Loucy (cell line): ENCODE data around the gene ENKUR.

Experiments
- H2AFZ ChIP-seq: fragments of 200-600 bp; sonication (generic); 2 replicates; pipeline ENCODE4 v1.6.0; 2016; ENCODE audit warnings: antibody characterized with exemption, mild to moderate bottlenecking, low read length, moderate library complexity
- H3F3A ChIP-seq: fragments of 200-600 bp; 2 replicates; pipeline ENCODE4 v1.6.0; 2016; ENCODE audit warnings: antibody characterized with exemption, low read depth, mild to moderate bottlenecking
- H3K27me3 ChIP-seq: fragments of 200-600 bp; sonication (generic); 2 replicates; pipeline ENCODE4 v1.6.1; 2014; ENCODE audit warnings: low read length, mild to moderate bottlenecking; ENCODE audit not compliant: insufficient read depth, poor library complexity, severe bottlenecking
- H3K36me3 ChIP-seq: fragments of 200-600 bp; sonication (generic); 2 replicates; pipeline ENCODE4 v1.6.1; 2016; ENCODE audit warnings: low read length; ENCODE audit not compliant: insufficient read depth
- H3K4me1 ChIP-seq: fragments of 200-600 bp; sonication (generic); 2 replicates; pipeline ENCODE4 v1.5.1; 2014; ENCODE audit warnings: low read length, mild to moderate bottlenecking; ENCODE audit not compliant: insufficient read depth, poor library complexity, severe bottlenecking
- H3K4me2 ChIP-seq: fragments of 200-600 bp; sonication (generic); 2 replicates; pipeline ENCODE4 v1.6.0; 2014; ENCODE audit warnings: antibody characterized with exemption, low read length, low read depth, mild to moderate bottlenecking; ENCODE audit not compliant: poor library complexity, severe bottlenecking
- H3K4me3 ChIP-seq: fragments of 200-600 bp; sonication (generic); 2 replicates; pipeline ENCODE4 v1.5.1; 2014; ENCODE audit warnings: low read length, mild to moderate bottlenecking, mixed read lengths; ENCODE audit not compliant: poor library complexity, severe bottlenecking
- H3K79me2 ChIP-seq: fragments of 200-600 bp; sonication (generic); 2 replicates; pipeline ENCODE4 v1.6.1; 2014; ENCODE audit warnings: low read length; ENCODE audit not compliant: insufficient read depth
- H3K9ac ChIP-seq: fragments of 200-600 bp; sonication (generic); 2 replicates; pipeline ENCODE4 v1.6.0; 2014; ENCODE audit warnings: mild to moderate bottlenecking, low read depth, low read length, moderate library complexity; ENCODE audit not compliant: poor library complexity, severe bottlenecking
- H3K9me2 ChIP-seq: fragments of 200-600 bp; sonication (generic); replicated peaks from 2 replicates; pipeline ENCODE4 v1.6.1; 2016; ENCODE audit warnings: low read depth, low read length, mixed read lengths
- H3K9me3 ChIP-seq: fragments of 200-600 bp; sonication (generic); 2 replicates; pipeline ENCODE4 v1.6.1; 2014; ENCODE audit warnings: mild to moderate bottlenecking, antibody characterized with exemption, low read length, low read depth; ENCODE audit not compliant: insufficient read depth
- H4K20me1 ChIP-seq: fragments of 200-600 bp; sonication (generic); 2 replicates; pipeline ENCODE4 v1.6.0; 2014; ENCODE audit warnings: antibody characterized with exemption, low read length, mild to moderate bottlenecking; ENCODE audit not compliant: insufficient read depth, poor library complexity, severe bottlenecking
- CTCF ChIP-seq: fragments of 200-600 bp; sonication (generic); conservative IDR thresholded peaks from 2 replicates; pipeline ENCODE4 v1.5.1; 2014; ENCODE audit warnings: mild to moderate bottlenecking, antibody characterized with exemption, low read length
- EZH2phosphoT487 ChIP-seq: fragments of 200-600 bp; IDR thresholded peaks from 2 replicates; pipeline ENCODE4 v1.6.1; 2018; ENCODE audit warnings: antibody characterized with exemption, mild to moderate bottlenecking, moderate library complexity, borderline replicate concordance

Gene ENKUR

GRCh38 chr10:24995072-24995471 lies 20.9 kb downstream of the ENKUR start:
- no peak overlapping the region for H3K4me3 ChIP-seq
- no peaks in the 10 kb centered on the region for H3K9me2 ChIP-seq
- no peaks in the 10 kb centered on the region for H3K27me3 ChIP-seq
- no peaks in the 10 kb centered on the region for H3K4me1 ChIP-seq
- no peaks in the 10 kb centered on the region for H3F3A ChIP-seq
- no peak overlapping the region for H2AFZ ChIP-seq
- no peaks in the 10 kb centered on the region for H4K20me1 ChIP-seq
- H3K9ac ChIP-seq: no peak overlapping the region
- H3K79me2 ChIP-seq: no peaks in the 10 kb centered on the region
- H3K4me2 ChIP-seq: no peak overlapping the region
- H3K9me3 ChIP-seq: no peaks in the 10 kb centered on the region; the same call in 1 of the 2 replicates
- TF ChIP-seq CTCF (no peak), EZH2phosphoT487 (no peak)
- no peaks in the 10 kb centered on the region for H3K36me3 ChIP-seq

- Histone ChIP-seq H3K9me2 (no peaks in the 10 kb centered on the region), H3K4me1 (peaks cover 4% of the 10 kb centered on the region), H3F3A (no peaks in the 10 kb centered on the region), H3K9ac (no peak overlapping the region), H3K27me3 (no peaks in the 10 kb centered on the region), H3K4me3 (no peak overlapping the region), H3K79me2 (no peaks in the 10 kb centered on the region), H4K20me1 (no peaks in the 10 kb centered on the region), H2AFZ (no peak overlapping the region), H3K9me3 (no peaks in the 10 kb centered on the region), H3K36me3 (no peaks in the 10 kb centered on the region), H3K4me2 (no peak overlapping the region)
- TF ChIP-seq CTCF (no peak), EZH2phosphoT487 (no peak)
Measured at GRCh38 chr10:24993237-24993958, 22.6 kb downstream of the ENKUR start.

- H3K36me3 ChIP-seq: no peaks in the 10 kb centered on the region
- no peaks in the 10 kb centered on the region for H3K27me3 ChIP-seq
- no peak overlapping the region for H3K4me3 ChIP-seq
Measured at GRCh38 chr10:24992512-24993133, 23.3 kb downstream of the ENKUR start.

More at GRCh38 chr10:24992512-24993133, 23.3 kb downstream of the ENKUR start:
- Histone ChIP-seq H2AFZ (no peak overlapping the region), H3K79me2 (no peaks in the 10 kb centered on the region), H3K9ac (no peak overlapping the region), H3K4me1 (peaks cover 4% of the 10 kb centered on the region), H3F3A (no peaks in the 10 kb centered on the region), H3K4me2 (no peak overlapping the region), H3K9me2 (no peaks in the 10 kb centered on the region), H3K9me3 (no peaks in the 10 kb centered on the region), H4K20me1 (no peaks in the 10 kb centered on the region)
- TF ChIP-seq EZH2phosphoT487 (no peak), CTCF (no peak)
